HTERT RPE-1 (cell line): ENCODE data around the gene RSRC1.
"Not testable (repeated sequence)": the region's sequence is repeated elsewhere in the genome, so short reads cannot be mapped to it uniquely, and the experiment has no call there.

Experiments used
- in situ Hi-C: fragments of 300-500 bp; cut with MboI; formaldehyde crosslinking; loops from 4 replicates; pipeline ENCODE4 v1.14.3; 2020; ENCODE audit warnings: low sequenced_read_pairs

The RSRC1 gene

DNA sequence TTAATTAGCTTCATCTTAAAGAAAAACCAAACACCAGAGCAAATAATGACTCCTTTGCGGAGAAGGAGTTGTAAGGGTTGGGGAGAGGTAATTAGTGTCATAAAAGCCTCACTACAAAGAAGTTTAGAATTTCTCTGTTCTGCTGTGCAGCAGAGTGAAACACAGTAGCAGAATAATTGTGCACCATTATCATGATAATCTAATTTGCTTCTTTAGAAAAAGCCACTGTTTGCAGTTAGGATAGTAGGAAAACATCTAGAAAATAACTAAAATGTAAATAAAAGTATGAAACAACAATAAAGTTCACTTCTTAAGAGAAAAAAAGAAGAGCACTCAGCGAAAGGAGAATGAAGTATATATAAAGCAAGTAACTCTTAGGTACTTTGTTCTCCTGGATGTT is 9.2 kb upstream of the RSRC1 start:
- in situ Hi-C loops: no loop called here

DNA sequence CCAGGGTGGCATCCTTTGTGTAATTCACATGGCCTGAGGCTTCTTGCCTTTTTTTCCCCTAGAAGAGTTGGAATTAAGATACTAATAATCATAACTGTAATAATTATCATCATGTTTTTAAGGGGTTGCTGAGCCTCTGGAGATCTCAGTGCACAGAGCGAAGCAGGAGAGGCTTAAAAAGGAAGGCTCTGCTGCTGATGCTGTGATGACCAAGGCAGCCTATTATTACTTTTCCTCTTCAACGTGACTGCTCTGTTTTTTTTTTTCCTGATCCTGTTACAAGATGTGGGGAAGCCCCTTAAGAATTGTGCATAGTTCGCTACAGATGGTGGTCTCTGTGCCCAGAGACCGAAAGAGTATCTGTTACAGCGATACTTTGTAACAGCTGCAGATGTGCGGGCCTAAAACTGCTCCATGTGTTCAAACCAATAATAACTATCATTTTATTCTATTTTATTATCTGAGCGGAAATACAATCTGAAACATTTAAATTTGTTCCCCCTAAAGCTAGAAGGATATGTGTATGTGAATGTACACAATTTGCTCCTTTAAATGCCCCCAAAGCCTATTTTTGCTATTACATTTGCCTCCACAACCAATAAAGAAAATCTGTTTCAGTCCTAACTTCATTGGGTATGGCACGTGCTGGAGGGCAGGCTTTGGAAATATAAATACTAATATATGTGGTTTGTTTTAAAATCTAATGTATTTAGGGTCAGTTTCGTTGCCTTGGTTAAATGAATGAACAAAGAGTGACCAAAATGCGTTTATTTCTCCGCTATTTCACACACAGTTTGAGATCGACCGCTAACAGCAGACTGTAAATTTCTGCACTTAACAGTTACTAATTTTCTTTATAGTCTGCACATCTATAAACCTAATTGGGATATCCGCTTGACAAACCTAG is 8.3 kb upstream of the RSRC1 start:
- in situ Hi-C loops: no loop called here

DNA sequence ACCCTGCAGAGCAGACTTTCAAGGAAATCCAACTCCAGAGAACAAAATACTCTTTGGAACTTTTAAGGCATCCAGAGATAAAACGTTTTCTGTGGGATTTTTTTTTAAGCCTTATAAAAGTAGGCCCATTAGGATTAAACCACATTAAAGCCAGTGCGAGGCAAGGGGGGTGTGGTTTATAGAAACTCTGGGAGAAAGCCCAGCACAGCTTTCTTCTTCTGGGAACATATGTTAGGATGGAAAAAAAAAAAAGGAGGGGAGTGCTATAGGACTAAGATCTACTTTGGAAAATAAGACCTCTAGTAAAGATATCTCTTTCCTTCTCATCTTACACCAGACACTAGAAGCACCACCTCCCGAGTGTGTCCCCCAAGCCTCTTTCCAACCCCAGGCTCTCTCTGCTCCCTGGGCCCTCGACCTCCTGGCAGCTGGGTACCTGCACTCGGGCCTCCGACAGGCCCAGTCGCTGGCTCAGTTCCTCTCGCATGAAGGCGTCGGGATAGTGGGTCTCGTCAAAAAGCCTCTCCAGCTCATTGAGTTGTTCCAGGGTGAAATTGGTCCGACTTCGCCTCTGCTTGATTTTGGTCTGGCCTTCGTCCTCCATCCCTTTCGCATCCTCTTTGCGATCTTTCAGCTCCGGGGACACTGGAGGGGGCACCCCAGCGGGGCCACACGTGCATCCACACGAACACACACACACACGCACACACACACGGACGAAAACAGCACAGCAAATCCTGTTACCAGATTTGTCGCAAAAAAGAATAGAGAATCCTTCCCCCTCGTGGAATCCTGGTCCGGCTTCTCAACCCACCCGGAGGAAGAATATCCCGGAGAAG is 7.4 kb upstream of the RSRC1 start:
- in situ Hi-C loops: no loop called here

DNA sequence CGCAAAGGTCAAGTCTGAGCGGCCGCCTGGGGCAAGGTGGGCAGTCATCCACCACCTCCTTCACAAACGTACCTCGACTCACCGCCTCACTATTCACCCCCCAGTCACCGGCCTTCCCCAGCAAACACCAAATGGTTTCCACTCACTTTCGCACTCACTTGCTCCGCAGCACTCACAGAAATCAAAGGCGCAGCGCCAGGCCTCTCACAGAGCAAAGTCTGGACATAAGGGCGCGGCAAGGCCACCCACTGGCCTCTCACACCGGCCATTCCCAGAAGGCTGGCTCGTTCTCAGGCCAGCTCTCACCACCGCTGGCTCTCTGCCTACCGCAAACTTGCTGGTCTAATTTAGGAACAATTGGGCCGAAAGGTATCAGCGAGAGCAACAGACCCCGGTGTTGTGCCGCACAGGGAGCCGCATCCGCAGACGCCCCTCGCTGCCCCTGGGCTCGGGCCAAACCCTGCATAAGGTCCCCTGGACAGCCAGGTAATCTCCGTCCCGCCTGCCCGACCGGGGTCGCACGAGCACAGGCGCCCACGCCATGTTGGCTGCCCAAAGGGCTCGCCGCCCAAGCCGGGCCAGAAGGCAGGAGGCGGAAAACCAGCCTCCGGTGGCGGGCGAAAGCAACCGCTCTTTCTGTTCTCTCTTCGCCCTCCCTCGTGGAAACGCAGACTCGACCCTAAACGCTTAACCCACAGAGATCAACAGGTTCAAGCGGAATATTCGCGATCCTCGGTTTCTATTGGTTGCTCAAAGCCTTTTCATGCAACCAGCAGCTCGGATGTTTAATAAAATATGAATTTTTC is 6.6 kb upstream of the RSRC1 start:
- in situ Hi-C loops: no loop called here

DNA sequence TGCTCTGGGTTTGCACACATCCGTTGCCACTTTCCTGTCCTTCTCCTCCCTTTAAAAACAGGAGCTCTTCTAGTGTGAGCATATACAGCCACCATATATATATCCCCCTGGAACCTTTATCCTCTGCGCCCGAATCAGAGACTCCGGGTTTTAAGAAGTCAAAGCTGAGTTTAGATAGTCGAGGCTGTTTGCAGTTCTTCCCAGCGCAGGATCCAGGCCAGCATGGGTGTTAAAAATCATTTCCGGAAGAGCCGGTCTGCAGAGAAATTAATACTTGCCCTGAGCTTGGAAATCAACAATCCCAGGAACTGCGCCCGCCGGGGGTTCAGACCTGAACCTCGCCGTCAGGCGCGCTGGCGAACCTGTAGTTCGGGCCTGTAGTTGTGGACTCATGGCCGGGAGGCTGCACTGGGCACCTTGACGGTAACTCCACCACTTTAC is 6.0 kb upstream of the RSRC1 start:
- in situ Hi-C loops: no loop called here

DNA sequence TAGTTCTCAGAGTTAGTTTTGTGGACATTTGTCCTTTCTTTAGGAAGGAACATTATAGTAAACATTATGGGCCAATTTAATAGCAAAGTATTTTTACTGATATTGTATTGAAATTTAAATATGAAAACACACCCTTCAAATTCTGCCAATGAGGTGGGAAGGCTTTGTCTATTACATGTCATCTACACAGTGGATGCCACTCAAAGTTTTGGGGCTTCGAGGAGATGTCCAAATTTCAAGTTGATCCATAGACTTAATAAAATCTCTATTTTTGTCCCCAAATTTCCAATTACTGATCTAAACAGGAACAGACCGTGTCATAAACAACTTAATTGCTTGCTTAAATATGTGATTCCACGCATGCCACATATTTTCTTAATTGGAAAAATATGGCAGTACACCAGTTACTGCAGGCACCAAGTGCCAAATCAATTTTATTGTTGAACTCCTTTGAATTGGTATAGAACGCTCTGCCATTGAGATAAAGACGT is 5.4 kb upstream of the RSRC1 start:
- in situ Hi-C loops: no loop called here

DNA sequence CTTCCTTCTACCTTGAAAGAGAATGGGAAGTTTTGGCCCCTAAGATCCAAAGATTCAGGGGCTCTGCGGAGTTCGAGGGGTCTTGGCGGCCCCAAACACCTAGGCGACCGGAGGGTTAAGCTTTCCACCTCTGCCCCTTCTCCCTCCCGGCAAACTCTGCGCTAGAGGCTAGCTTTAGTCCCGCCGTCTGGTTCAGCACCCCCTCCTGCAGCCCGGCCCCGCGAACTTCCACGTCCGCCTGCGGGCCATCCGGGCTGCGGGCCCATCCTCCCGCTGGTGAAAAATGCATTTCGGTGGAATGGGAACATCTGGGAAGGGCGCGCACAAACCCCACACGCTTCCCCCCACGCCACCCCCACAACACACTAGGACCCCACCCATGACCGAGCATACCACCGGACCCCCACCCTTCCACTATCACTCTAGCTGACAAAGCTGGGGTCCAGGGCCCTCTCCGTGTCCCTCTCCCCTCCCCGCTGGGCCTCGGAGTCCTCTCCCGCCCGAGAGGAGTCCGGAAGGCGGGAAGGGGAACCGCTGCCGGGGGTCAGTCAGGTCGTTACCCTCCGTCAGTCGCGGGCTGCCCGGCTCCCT is 4.7 kb upstream of the RSRC1 start:
- in situ Hi-C loops: no loop called here

DNA sequence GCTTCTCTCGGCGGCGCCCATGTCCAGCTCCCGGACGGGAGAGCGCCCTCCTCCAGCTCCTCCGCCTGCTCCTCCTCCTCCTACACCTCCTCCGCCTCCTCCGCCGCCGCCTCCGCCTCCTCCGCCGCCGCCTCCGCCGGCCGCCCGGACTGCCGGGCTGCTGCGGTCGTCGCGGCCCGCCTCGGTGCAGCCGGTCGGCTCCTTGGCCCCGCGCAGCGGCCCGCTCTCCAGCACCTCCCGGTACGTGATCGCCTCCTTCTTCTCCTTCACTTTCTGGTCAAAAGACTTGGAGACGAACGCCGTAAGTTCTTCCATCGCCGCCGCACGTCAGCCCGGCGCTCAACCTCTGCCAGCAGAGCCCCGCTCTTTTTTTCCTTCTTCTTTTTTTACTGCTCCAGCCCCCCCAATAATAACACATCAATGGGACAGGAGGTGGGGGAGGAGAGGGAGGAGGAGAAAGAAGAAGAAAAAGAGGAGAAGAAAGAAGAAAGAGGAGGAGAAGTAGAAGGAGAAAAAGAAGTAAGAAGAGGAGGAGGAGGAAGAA is 4.1 kb upstream of the RSRC1 start:
- in situ Hi-C loops: no loop called here

DNA sequence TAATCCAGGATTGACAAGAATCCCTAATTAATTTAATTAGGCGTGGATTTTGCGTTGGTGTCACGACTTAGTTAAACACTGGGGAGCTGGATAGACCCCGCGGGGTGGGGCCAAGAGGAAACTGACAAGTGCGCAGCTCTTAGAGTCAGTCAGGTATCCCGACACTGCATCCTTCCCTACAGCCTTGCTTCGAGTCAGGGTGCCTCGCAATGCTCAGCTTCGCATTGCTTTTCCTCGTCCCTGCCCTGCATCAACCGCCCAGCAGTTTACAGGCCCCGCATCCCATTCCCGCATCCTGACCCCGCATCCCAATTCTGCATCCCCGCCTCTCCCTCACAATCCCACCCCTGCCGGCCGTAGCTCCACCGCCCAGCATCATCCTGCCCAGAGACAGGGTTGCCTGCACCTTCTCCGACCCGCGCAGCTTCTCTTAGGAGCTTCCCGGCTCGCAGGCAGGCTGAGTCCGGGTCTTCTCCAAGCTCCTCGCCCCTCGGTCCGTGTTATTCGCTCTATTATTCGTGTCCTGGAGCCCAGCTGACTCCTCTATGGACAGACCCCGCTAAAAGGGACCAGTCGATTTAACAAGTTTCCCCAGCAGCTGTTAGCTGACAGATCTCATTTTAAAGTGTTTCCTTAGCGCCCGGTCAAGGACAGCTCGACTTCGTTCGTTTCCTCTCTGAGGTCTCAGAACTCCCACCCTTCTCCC is 3.0 kb upstream of the RSRC1 start:
- in situ Hi-C loops: no loop called here

DNA sequence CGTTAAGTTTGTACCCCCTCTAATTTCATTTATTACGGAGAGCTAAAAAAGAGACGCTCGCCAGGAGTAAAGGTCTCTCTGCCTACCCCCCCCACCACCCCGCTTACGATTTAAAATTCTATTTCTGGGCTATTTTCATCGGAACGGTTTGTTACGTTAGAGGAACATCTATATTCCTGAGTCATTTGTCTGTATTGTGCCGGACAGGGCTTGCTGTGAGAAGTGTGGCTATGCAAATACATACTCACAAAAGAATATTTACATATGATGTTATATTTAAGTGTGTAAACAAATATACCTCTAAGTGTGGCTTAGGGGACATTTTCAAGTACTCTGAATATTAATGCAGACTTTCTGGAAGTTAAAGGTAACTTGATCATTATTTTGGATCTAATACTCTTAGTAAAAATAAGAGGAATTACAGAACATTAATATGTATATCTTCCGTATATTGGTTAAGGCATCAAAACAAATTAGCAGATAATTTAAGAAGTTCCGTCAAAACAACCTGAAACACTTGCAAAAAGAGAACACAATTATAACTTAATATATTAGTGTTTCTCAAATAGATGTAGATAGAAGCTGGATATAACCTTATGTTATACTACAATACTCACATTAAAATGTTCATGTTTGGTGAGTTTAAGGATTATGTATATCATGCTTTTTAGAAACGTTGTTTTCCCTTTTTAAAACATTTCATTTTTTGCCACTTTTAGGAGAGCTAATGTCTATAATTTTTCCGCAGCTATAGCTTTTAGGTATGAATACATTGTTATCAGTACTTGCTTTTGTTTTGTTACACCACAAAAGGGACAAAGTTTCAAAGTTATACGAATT is 2.1 kb upstream of the RSRC1 start:
- in situ Hi-C loops: no loop called here

DNA sequence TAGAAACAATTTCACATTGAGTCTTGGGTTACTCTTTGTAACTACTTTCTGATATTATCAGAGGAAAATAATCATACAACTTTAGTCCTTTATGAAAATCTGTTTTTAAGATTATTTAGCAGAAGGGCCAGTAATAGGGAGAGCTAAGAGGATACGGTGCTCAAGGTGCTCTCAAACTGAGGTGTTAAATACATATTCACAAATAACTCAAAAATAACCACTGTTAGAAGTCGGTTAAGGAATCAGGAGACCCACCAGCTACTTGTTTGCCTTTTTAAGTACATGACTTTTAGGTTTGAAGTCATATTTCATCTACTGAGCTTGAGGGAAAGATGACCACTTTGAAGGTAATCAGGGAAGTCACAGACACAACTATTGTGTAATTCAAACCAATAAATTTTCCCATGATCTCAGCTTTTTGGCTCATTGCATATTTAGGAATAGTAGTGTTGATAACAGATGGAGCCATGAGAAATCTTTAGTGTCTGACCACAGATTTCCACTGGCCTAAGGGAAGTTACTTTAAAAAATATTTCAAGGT is 1.4 kb upstream of the RSRC1 start:
- in situ Hi-C loops: no loop called here

DNA sequence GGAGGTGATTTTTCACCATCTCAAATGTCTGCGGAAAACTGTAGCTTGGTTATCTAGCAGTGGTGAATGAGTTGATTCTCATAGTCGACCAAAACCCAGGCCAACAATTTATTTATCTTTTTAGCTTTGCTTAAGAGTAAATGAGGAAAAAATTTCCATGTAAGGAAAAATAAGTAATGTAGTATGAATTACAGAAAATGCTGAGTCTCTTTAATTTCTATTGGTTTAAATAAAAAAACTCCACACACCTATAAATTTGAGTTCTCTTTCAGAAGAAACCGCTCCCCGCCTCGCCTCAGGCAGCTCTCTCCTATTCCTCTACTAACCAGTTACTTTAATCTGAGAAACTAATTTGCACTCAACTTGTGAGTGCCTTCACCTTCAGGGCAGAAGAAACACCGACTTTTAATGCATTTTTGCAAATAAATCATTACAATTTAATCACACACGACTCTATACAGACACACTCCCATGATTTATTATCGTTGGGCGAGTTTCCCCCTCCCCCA is 540 bp upstream of the RSRC1 start:
- in situ Hi-C loops: no loop called here

DNA sequence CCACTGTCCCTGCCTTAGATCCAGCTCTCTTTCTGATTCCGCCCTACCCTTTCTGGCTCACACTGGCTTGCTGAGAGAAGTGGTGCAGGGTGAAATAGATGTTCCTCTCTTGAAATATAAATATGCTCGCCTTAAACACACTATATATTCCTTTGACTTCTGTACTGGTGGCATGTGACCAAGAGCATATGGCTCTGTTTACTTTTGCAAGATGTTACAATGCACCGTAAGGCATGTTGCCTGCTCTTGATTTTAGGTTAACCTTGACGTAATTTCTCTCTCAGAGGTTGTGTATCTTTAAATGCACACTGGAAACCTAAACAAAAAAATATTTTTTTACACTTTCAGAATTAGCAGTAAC is 749 bp downstream of the RSRC1 start:
- in situ Hi-C loops: no loop called here

DNA sequence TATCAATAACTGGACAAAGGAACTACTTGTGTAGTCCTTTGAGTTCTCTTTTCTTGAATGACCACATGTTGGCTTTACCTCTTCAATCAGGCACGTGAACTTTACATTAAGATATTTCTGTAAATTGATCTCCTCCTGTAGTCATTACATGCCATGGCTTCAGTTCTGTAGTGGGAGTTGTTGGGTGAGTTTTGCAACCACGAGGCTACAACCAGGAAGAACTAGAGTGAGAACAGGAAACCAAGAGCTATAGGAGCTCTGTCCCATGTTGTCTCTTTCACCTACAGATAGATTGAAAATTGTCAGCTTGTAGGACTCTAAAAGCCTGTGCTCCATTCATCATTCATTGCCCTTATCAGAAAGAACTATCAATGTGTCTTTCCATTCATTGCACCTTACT is 2.0 kb downstream of the RSRC1 start:
- in situ Hi-C loops: no loop called here

DNA sequence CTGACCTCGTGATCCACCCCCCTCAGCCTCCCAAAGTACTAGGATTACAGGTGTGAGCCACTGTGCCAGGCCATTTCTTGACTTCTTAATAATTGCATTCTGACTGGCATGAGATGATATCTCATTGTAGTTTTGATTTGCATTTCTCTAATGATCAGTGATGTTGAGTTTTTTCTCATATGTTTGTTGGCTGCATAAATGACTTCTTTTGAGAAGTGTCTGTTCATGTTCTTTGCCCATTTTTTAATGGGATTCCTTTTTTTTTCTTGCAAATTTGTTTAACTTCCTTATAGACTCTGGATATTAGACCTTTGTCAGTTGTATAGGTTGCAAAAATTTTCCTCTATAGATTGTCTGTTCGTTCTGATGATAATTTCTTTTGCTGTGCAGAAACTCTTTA is 3.7 kb downstream of the RSRC1 start:
- in situ Hi-C loops: not testable (repeated sequence)

DNA sequence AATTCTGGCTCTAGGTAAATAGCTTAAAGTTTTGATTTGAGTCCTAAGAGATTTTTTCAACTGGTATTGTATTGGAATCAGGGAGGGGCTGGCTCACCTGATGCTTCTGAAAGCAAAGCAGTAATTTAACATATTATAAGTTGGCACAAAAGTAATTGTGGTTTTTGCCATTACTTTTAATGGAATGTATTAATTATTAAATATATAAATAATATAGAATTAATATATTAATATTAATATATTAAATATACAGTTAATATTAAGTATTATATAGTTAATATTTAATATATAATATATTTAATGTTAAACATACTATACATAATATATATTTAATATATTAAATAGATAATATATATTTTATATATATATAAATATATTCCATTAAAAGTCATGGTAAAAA is 10.4 kb downstream of the RSRC1 start:
- in situ Hi-C loops: no loop called here

DNA sequence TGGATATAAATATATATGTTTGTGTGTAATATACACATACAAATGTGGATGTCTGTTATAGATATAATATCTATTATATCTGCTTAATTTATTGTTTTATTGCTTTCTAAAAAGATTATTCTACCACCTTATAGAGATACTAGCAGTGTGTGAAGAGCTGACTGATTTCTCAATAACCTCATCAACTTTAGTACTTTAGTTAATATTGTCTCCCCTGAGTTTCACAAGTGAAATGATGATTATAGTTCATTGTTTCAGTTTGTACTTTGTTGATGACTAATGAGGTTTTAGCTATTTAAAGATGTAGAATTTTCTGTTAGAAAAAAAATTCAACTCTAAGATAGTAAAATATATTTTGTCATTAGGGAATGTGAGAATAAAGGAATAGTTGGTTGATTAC is 11.4 kb downstream of the RSRC1 start:
- in situ Hi-C loops: no loop called here

DNA sequence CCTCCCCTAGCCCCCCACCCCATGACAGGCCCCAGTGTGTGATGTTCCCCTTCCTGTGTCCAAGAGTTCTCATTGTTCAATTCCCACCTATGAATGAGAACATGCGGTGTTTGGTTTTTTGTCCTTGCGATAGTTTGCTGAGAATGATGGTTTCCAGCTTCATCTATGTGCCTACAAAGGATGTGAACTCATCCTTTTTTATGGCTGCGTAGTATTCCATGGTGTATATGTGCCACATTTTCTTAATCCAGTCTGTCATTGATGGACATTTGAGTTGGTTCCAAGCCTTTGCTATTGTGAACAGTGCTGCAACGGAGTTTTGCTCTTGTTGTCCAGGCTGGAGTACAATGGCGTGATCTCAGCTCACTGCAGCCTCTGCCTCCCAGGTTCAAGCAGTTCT is 12.8 kb downstream of the RSRC1 start:
- in situ Hi-C loops: not testable (repeated sequence)
